Endothelial cell of umbilical vein (primary cell): ENCODE results near the gene MT1X. TPM values are rescaled to one million over a fixed set of nuclear protein-coding genes. Genes with fewer than 3 reads are reported as not detected.
A peak's percentile ranks its signal among the peaks of the same experiment; 100 is the strongest.

Experiments
- BruUV-seq: library from RNA; stranded (reverse); fragments of 400-500 nt; replicated peaks from 2 replicates; lab custom pipeline; 2021; lab: Mats Ljungman, UMichigan
- CTCF ChIA-PET: fragments of 300-600, 350-600 bp; sonication (Branson Sonifier 250); formaldehyde crosslinking; loops from one replicate; lab custom pipeline; 2021; ENCODE audit warnings: antibody characterized with exemption, inconsistent platforms; lab: Charles Lee
- POLR2A ChIA-PET: fragments of 300-600, 350-600 bp; sonication (Branson Sonifier 250); formaldehyde crosslinking; loops from one replicate; lab custom pipeline; 2021; ENCODE audit warnings: antibody characterized with exemption, inconsistent platforms; lab: Charles Lee
- DNase-seq: peaks from one replicate; pipeline ENCODE4 v3.0.0-alpha.2; 2011; ENCODE audit warnings: low read depth, low spot score
- FAIRE-seq: peaks from 2 replicates; lab custom pipeline; 2011; peaks lifted over from hg19 to GRCh38; lab: Jason Lieb, UNC
- H2AFZ ChIP-seq: 2 replicates; pipeline ENCODE4 v1.6.0; 2012; ENCODE audit warnings: low read depth, low read length, control low read depth, inconsistent platforms
- H3K27ac ChIP-seq: 2 replicates; pipeline ENCODE4 v1.5.1; 2011; ENCODE audit warnings: low read depth, mild to moderate bottlenecking, control low read depth, low read length, moderate library complexity; ENCODE audit not compliant: insufficient read depth
- H3K27me3 ChIP-seq, 2 experiments: 2 replicates each; pipeline versions ENCODE4 v1.6.0 to v1.6.1; 2011; ENCODE audit warnings: low read length in 2 of 2, mixed read lengths in 1 of 2; ENCODE audit not compliant: control insufficient read depth in 2 of 2, insufficient read depth in 2 of 2
- H3K36me3 ChIP-seq, 2 experiments: 2 replicates in 1 of 2; 3 replicates in 1 of 2; pipeline ENCODE4 v1.5.1; 2011; ENCODE audit warnings: low read length in 2 of 2, mild to moderate bottlenecking in 1 of 2, moderate library complexity in 1 of 2; ENCODE audit not compliant: control insufficient read depth in 2 of 2, insufficient read depth in 2 of 2; ENCODE audit errors: extremely low read depth in 1 of 2
- H3K4me1 ChIP-seq: 3 replicates; pipeline ENCODE4 v1.5.1; 2011; ENCODE audit warnings: mild to moderate bottlenecking, low read length; ENCODE audit not compliant: control insufficient read depth, insufficient read depth; ENCODE audit errors: extremely low read depth
- H3K4me2 ChIP-seq: 2 replicates; pipeline ENCODE4 v1.6.1; 2011; ENCODE audit warnings: low read length, control low read depth, mixed read lengths; ENCODE audit not compliant: insufficient read depth
- H3K4me3 ChIP-seq, 3 experiments: fragments of 200-600 bp in 1 of 3; sonication (generic), shearing (Covaris generic) in 1 of 3; replicated peaks in 1 of 3; 2 replicates each; pipeline ENCODE4 v1.5.1; 2011 to 2016; ENCODE audit warnings: control low read depth in 3 of 3, low read length in 3 of 3, mild to moderate bottlenecking in 2 of 3, inconsistent platforms in 1 of 3, low read depth in 1 of 3, moderate library complexity in 1 of 3; ENCODE audit not compliant: insufficient read depth in 1 of 3
- H3K79me2 ChIP-seq: 2 replicates; pipeline ENCODE4 v1.6.0; 2012; ENCODE audit warnings: low read length, inconsistent platforms; ENCODE audit not compliant: control insufficient read depth, insufficient read depth
- H3K9ac ChIP-seq: replicated peaks from 2 replicates; pipeline ENCODE3; 2011; ENCODE audit warnings: low read length, control low read depth; ENCODE audit not compliant: insufficient read depth; ENCODE audit errors: extremely low read depth
- H3K9me1 ChIP-seq: replicated peaks from 3 replicates; pipeline ENCODE4 v1.6.0; 2011; ENCODE audit warnings: mild to moderate bottlenecking, low read length; ENCODE audit not compliant: control insufficient read depth, insufficient read depth; ENCODE audit errors: extremely low read depth
- H3K9me3 ChIP-seq: replicated peaks from 2 replicates; pipeline ENCODE4 v1.5.1; 2012; ENCODE audit warnings: low read length, inconsistent platforms; ENCODE audit not compliant: control insufficient read depth, insufficient read depth
- H4K20me1 ChIP-seq: replicated peaks from 2 replicates; pipeline ENCODE3; 2011; ENCODE audit warnings: mild to moderate bottlenecking, low read length; ENCODE audit not compliant: control insufficient read depth, insufficient read depth; ENCODE audit errors: extremely low read depth
- CTCF ChIP-seq, 2 donors: IDR thresholded peaks; 1 replicate in 1 of 2; 2 replicates in 1 of 2; pipeline ENCODE4 v1.5.1; 2011; ENCODE audit warnings: low read length in 2 of 2, mild to moderate bottlenecking in 2 of 2, moderate library complexity in 2 of 2, control low read depth in 1 of 2, inconsistent platforms in 1 of 2, low read depth in 1 of 2; ENCODE audit not compliant: insufficient read depth in 1 of 2; ENCODE audit errors: extremely low read depth in 1 of 2
- EZH2 ChIP-seq: IDR thresholded peaks from 2 replicates; pipeline ENCODE4 v1.6.1; 2012; ENCODE audit warnings: borderline replicate concordance, low read depth, mild to moderate bottlenecking, moderate library complexity, low read length, inconsistent platforms; ENCODE audit not compliant: severe bottlenecking
- GATA2 ChIP-seq: IDR thresholded peaks from 2 replicates; pipeline ENCODE4 v1.7.0; 2011; ENCODE audit warnings: low read depth, mild to moderate bottlenecking, moderate library complexity, mixed read lengths, low read length; ENCODE audit not compliant: insufficient read length, insufficient read depth
- POLR2A ChIP-seq: IDR thresholded peaks from 2 replicates; pipeline ENCODE4 v1.6.1; 2012; ENCODE audit warnings: low read depth, mild to moderate bottlenecking, control low read depth, low read length
- dilution Hi-C: fragments of 300-500 bp; cut with MboI; formaldehyde crosslinking; loops from one replicate; pipeline ENCODE4 v1.15.0; 2019; ENCODE audit warnings: low sequenced_read_pairs; ENCODE audit not compliant: extremely low pct_ligation_motif_present
- intact Hi-C: fragments of 100-400 bp; cut with micrococcal nuclease; formaldehyde crosslinking; loops from one replicate; pipeline ENCODE4 v1.10.0; 2022
- polyA plus RNA-seq, 4 experiments: library from polyadenylated mRNA; depleted of rRNA in 3 of 4; stranded (reverse) in 3 of 4; unstranded in 1 of 4; fragments of >200 nt; gene quantifications; 2 replicates each; pipeline versions ENCODE4 v1.2.1 to v1.2.3, GENCODE V29; 2011 to 2012; ENCODE audit warnings: missing spikeins in 1 of 4
- total RNA-seq: library from RNA; stranded (reverse); gene quantifications from 2 replicates; pipeline ENCODE4 v1.2.3, GENCODE V29; 2021

Gene MT1X
- total and polyA plus RNA-seq, 2 donors (not counting 3 experiments of a cell fraction or from before 2014, with no cell fraction given), result 15.6 to 46.7 TPM

- Histone ChIP-seq H3K79me2 (no peaks in the 10 kb centered on the region), H4K20me1 (no peaks in the 10 kb centered on the region), H2AFZ (no peak overlapping the region), H3K4me3 (no peak overlapping the region), H3K36me3 (no peaks in the 10 kb centered on the region), H3K27me3 (peaks cover 34 to 39% of the 10 kb centered on the region in 2 experiments), H3K9ac (no peak overlapping the region), H3K27ac (no peak overlapping the region), H3K9me1 (no peaks in the 10 kb centered on the region), H3K4me1 (peaks cover 19% of the 10 kb centered on the region), H3K9me3 (no peaks in the 10 kb centered on the region), H3K4me2 (no peak overlapping the region)
- ChIA-PET POLR2A (interaction anchor here (2.1 kb wide), 1 partner anchor 12 kb away, joined by 6 read pairs; the partner anchor contains the start of gene MT1E), CTCF (interaction anchor here (0.6 to 1.3 kb wide), 4 partner anchors 10 to 60 kb away, joined by 3 to 4 read pairs (median 3); no protein-coding TSS in a partner anchor)
- DNase-seq, result no peak
- FAIRE-seq, result peak; percentile 42
- TF ChIP-seq EZH2 (no peak), GATA2 (no peak)
- dilution Hi-C loops, result no loop called here
- BruUV-seq, result no TSS peak
- intact Hi-C loops, result no loop called here
Measured at GRCh38 chr16:56636616-56637413, 45.5 kb upstream of the MT1X start.

GRCh38 chr16:56637814-56638750, 44.2 kb upstream of the MT1X start, which contains the start of gene MT1A:
TSS of gene MT1A (plus strand) at chr16:56638666. CDS start at chr16:56638739, 73 bp downstream.
- Histone ChIP-seq H3K79me2 (no peaks in the 10 kb centered on the region), H3K27ac (no peak within 1 kb of the TSS), H3K9ac (no peak within 1 kb of the TSS), H3K4me2 (peak within 1 kb of the TSS; percentile 70), H3K9me1 (no peaks in the 10 kb centered on the region), H3K9me3 (no peaks in the 10 kb centered on the region), H4K20me1 (no peaks in the 10 kb centered on the region), H3K36me3 (no peaks in the 10 kb centered on the region), H3K27me3 (peaks cover 34 to 44% of the 10 kb centered on the region in 2 experiments), H3K4me3 (peak within 1 kb of the TSS in 2 of 3 experiments; percentile 38 to 48), H3K4me1 (peaks cover 14% of the 10 kb centered on the region), H2AFZ (peak within 1 kb of the TSS; percentile 84)
- TF ChIP-seq EZH2 (peak; percentile 61), CTCF (IDR thresholded peaks at IDR 0.05; ENCODE audit: extremely low read depth in 1 of 2, insufficient read depth in 1 of 2, low read depth in 1 of 2, low read length in 2 of 2) (no peak), POLR2A (peak; percentile 53)
- FAIRE-seq, result peak; percentile 85
- intact Hi-C loops, result loop anchor here (2.0 kb wide), 1 partner anchor 45 kb away; the partner anchor contains the start of gene MT1X
- ChIA-PET POLR2A (interaction anchor here (1.1 kb wide), 1 partner anchor 12 kb away, joined by 4 read pairs; the partner anchor contains the start of gene MT1E), CTCF (interaction anchor here (1.0 to 1.3 kb wide), 5 partner anchors 15 to 63 kb away, joined by 3 to 5 read pairs (median 4); partner anchors contain the start of gene MT2A)
- peak; percentile 28 for DNase-seq
- dilution Hi-C loops, result no loop called here
- no TSS peak for BruUV-seq
